Spleen (tissue), 11 donors: ENCODE data around the gene TMEM150C. TPM values are rescaled to one million over a fixed set of nuclear protein-coding genes. Genes with fewer than 3 reads are reported as not detected.

Experiments used
- DNase-seq: peaks from one replicate; pipeline ENCODE4 v3.0.0-alpha.2; 2020
- H3K27ac ChIP-seq, 8 donors: fragments of 200-600 bp; sonication (generic) in 7 of 8; 1 replicate in 4 of 8; 2 replicates in 4 of 8; pipeline versions ENCODE4 v1.5.0 to v1.8.0; 2016 to 2021; ENCODE audit warnings: inconsistent platforms in 4 of 8, mild to moderate bottlenecking in 4 of 8, moderate library complexity in 1 of 8
- H3K27me3 ChIP-seq, 7 donors: fragments of 200-600 bp; sonication (generic) in 6 of 7; replicated peaks in 1 of 7; 1 replicate in 4 of 7; 2 replicates in 3 of 7; pipeline versions ENCODE4 v1.5.0 to v1.8.0; 2016 to 2021; ENCODE audit warnings: inconsistent platforms in 3 of 7, mild to moderate bottlenecking in 1 of 7
- H3K36me3 ChIP-seq, 6 donors: fragments of 200-600 bp; sonication (generic) in 5 of 6; 1 replicate in 4 of 6; 2 replicates in 2 of 6; pipeline versions ENCODE4 v1.5.0 to v1.8.0; 2016 to 2021; ENCODE audit warnings: inconsistent platforms in 2 of 6
- H3K4me1 ChIP-seq, 6 donors: fragments of 200-600 bp; sonication (generic) in 5 of 6; 1 replicate in 3 of 6; 2 replicates in 3 of 6; pipeline versions ENCODE4 v1.5.0 to v1.8.0; 2016 to 2021; ENCODE audit warnings: inconsistent platforms in 3 of 6
- H3K4me3 ChIP-seq, 8 donors: fragments of 200-600 bp; sonication (generic) in 7 of 8; 1 replicate in 4 of 8; 2 replicates in 4 of 8; pipeline versions ENCODE4 v1.5.0 to v1.8.0; 2016 to 2021; ENCODE audit warnings: inconsistent platforms in 4 of 8, mild to moderate bottlenecking in 4 of 8, moderate library complexity in 2 of 8
- H3K9me3 ChIP-seq, 8 donors: fragments of 200-600 bp; sonication (generic) in 7 of 8; 1 replicate in 4 of 8; 2 replicates in 4 of 8; pipeline versions ENCODE4 v1.5.0 to v1.8.0; 2016 to 2021; ENCODE audit warnings: inconsistent platforms in 4 of 8
- POLR2A ChIP-seq, 3 donors: fragments of 450-650 bp; IDR thresholded peaks; one replicate each; pipeline ENCODE4 v1.5.1; 2017; ENCODE audit warnings: antibody characterized with exemption in 3 of 3, mild to moderate bottlenecking in 1 of 3
- POLR2AphosphoS5 ChIP-seq, 3 donors: sonication (generic); formaldehyde crosslinking; IDR thresholded peaks; one replicate each; pipeline ENCODE4 v1.5.1; 2017; ENCODE audit warnings: antibody characterized with exemption in 3 of 3
- WGBS, 5 donors: extraction: QIAGEN DNeasy Blood & Tissue Kit in 3 of 5; methylation state at CpG; one replicate each; pipeline versions ENCODE4 v1.1.5 to v1.1.7; 2013 to 2018; 5-methylcytosine and 5-hydroxymethylcytosine counted together
- intact Hi-C: fragments of 100-400 bp; cut with DNase I; formaldehyde crosslinking; loops from one replicate; pipeline ENCODE4 v1.15.0; 2023; ENCODE audit warnings: low total_unique reads
- polyA plus RNA-seq, 3 donors: library from polyadenylated mRNA; stranded (reverse); fragments of 200-250 nt; gene quantifications; one replicate each; pipeline ENCODE4 v1.2.1, GENCODE V29; 2013
- total RNA-seq, 7 donors: library from RNA; depleted of rRNA in 3 of 7; stranded (reverse); fragments of >200 nt in 3 of 7; fragmentation: NEBNext Ultra II Directional in 4 of 7; extraction: Animal tissue kit (Norgen Biotek cat#: 25700) in 4 of 7; gene quantifications; one replicate each; pipeline versions ENCODE4 v1.1.0 to v1.2.1, GENCODE V29; 2016 to 2021
- TF ChIP-seq, protein P1 (sequence below), 11 experiments: fragments of 200-600 bp in 7 of 11; fragments of 450-650 bp in 4 of 11; sonication (generic) in 4 of 11; IDR thresholded peaks in 8 of 11; conservative IDR thresholded peaks in 3 of 11; 1 replicate in 7 of 11; 2 replicates in 4 of 11; pipeline versions ENCODE4 v1.4.0 to v1.8.0; 2016 to 2021; ENCODE audit warnings: antibody characterized with exemption in 11 of 11, inconsistent platforms in 4 of 11, mild to moderate bottlenecking in 1 of 11
- donor health status: healthy with polysubstance abuse.
- donor health status: DM: no; HTN: no; CAD: no; lungs with moderate emphysema.
- donor health status: DM: no; HTN: no; CAD: no.
- donor health status: Bipolar disorder and iron deficiency.
- donor health status: healthy.
- donor health status: DM: no; HTN: no; CAD: no.
- donor health status: DM: yes; HTN: yes; CAD: no.

Gene TMEM150C
- total and polyA plus RNA-seq, 10 donors, result 3.6 to 26.0 (median 9.4) TPM

DNA sequence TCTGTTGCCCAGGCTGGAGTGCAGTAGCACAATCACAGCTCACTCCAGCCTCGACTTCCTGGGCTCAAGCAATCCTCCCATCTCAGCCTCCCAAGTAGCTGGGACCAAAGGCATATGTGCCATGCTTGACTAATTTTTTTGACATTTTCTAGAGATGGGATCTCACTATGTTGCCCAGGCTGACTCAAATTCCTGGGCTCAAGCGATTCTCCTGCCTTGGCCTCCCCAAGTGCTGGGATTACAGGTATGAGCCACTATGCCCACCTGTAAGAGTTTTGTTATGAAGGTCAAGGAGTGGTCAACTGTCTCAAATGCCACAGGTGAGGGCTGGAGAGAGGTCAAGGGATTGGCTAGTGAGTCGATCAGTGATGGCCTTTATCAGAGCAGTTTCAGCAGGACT, 32.5 kb downstream of the TMEM150C start:
- WGBS, 5 donors, result 84 to 92% (median 87%) methylated on average over 3 of the region's 3 CpGs
- intact Hi-C loops, result no loop called here
- no peak for TF ChIP-seq POLR2AphosphoS5 (IDR thresholded peaks at IDR 0.05)
- no peak for TF ChIP-seq POLR2A (IDR thresholded peaks at IDR 0.05)
- TF ChIP-seq, protein P1, sequence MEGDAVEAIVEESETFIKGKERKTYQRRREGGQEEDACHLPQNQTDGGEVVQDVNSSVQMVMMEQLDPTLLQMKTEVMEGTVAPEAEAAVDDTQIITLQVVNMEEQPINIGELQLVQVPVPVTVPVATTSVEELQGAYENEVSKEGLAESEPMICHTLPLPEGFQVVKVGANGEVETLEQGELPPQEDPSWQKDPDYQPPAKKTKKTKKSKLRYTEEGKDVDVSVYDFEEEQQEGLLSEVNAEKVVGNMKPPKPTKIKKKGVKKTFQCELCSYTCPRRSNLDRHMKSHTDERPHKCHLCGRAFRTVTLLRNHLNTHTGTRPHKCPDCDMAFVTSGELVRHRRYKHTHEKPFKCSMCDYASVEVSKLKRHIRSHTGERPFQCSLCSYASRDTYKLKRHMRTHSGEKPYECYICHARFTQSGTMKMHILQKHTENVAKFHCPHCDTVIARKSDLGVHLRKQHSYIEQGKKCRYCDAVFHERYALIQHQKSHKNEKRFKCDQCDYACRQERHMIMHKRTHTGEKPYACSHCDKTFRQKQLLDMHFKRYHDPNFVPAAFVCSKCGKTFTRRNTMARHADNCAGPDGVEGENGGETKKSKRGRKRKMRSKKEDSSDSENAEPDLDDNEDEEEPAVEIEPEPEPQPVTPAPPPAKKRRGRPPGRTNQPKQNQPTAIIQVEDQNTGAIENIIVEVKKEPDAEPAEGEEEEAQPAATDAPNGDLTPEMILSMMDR (IDR thresholded peaks at IDR 0.05 in 8 of 11, conservative IDR thresholded peaks at IDR 0.05 in 3 of 11), result no peak
- peaks cover 0 to 5% (median 0%) of the 10 kb centered on the region in 7 donors for H3K27me3 ChIP-seq
- H3K4me3 ChIP-seq, result no peak overlapping the region
- H3K9me3 ChIP-seq, result no peaks in the 10 kb centered on the region
- H3K27ac ChIP-seq, result no peak overlapping the region
- H3K36me3 ChIP-seq, result no peaks in the 10 kb centered on the region
- no peak for DNase-seq
- no peaks in the 10 kb centered on the region for H3K4me1 ChIP-seq

DNA sequence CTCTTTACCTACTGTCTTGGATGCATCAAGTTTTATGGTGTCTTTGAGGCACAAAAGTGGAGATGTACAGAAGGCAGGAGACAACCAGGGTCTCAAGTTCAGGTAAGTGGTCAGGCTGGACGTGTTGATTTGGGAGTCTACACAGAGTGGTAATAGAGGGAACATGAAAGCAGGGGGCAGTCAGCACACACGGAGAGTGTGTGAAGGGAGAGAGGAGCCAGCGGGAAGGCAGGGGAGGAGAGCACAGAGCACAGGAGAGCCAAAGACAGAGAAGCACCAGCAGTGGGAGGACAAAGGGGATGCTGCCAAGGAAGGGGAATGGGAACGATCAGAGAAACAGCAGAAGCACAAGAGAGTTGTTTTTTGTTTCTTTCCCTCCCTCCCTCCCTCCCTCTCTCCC, 32.9 kb downstream of the TMEM150C start:
- H3K27me3 ChIP-seq, result peaks cover 0 to 5% (median 0%) of the 10 kb centered on the region in 7 donors
- no peaks in the 10 kb centered on the region for H3K4me1 ChIP-seq
- no peak overlapping the region for H3K27ac ChIP-seq
- no peaks in the 10 kb centered on the region for H3K36me3 ChIP-seq
- TF ChIP-seq, protein P1 (IDR thresholded peaks at IDR 0.05 in 8 of 11, conservative IDR thresholded peaks at IDR 0.05 in 3 of 11), result no peak
- TF ChIP-seq POLR2AphosphoS5 (IDR thresholded peaks at IDR 0.05) (no peak), POLR2A (IDR thresholded peaks at IDR 0.05) (no peak)
- intact Hi-C loops, result no loop called here
- no peaks in the 10 kb centered on the region for H3K9me3 ChIP-seq
- no peak for DNase-seq
- 59 to 81% (median 71%) methylated on average over 4 of the region's 4 CpGs for WGBS, 5 donors
- H3K4me3 ChIP-seq, result no peak overlapping the region

DNA sequence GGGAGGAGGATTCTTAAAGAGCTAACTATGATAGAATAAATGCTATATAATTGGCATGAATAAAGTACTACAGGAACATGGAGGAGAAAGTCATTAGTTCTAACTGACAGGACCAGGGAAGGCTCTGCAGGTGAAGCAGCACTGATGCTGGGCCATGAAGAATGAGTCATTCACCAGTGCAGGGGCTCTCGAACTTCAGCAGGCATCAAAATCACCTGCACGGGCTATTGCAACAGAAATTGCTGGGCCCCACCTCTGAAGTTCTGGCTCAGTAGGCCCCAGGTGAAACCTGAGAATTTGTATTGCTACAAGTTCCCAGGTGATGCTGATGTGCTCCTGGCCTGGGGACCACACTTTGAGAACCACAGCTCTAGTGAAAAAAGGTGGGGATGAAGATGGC, 33.7 kb downstream of the TMEM150C start:
- DNase-seq, result no peak
- no peaks in the 10 kb centered on the region for H3K36me3 ChIP-seq
- peaks cover 0 to 5% (median 0%) of the 10 kb centered on the region in 7 donors for H3K27me3 ChIP-seq
- H3K4me1 ChIP-seq, result no peaks in the 10 kb centered on the region
- TF ChIP-seq, protein P1 (IDR thresholded peaks at IDR 0.05 in 8 of 11, conservative IDR thresholded peaks at IDR 0.05 in 3 of 11), result no peak
- TF ChIP-seq POLR2A (IDR thresholded peaks at IDR 0.05), result no peak
- TF ChIP-seq POLR2AphosphoS5 (IDR thresholded peaks at IDR 0.05), result no peak
- no peak overlapping the region for H3K27ac ChIP-seq
- intact Hi-C loops, result no loop called here
- H3K4me3 ChIP-seq, result no peak overlapping the region
- no peaks in the 10 kb centered on the region for H3K9me3 ChIP-seq
- WGBS, 5 donors, result 87 to 96% (median 92%) methylated on average over 2 of the region's 2 CpGs

DNA sequence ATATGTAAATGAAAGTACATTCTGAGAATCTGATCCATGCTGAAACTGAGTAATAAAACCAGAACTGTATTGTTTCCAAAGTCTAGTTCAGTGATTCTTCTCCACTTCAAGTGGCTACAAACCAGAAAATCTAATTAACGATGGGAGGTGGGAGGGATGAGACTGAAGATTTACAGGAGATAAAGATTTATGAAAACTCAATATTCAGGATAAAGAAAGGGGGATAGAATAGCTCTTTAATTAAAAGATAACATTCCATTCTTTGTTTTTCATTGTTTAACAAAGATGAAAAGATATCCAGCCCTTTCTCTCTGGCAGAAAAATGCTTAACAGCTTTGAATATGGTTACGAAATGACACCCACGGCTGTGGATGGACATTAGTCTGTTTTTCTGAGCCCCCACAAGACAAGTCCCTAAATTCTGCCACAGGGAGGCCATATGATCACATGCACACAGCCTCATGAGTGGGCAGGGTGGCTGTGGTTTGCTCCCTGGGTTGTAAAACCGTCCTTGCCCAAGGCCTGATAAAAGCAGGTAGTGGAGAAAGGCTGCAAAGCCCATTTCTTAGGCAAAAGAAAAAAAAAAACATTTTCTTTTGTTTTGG, 36.4 kb downstream of the TMEM150C start:
- intact Hi-C loops, result no loop called here
- no peaks in the 10 kb centered on the region for H3K4me1 ChIP-seq
- no peak overlapping the region for H3K27ac ChIP-seq
- WGBS, 5 donors, result 59 to 85% (median 68%) methylated on average over 4 of the region's 4 CpGs
- no peak overlapping the region for H3K4me3 ChIP-seq
- H3K9me3 ChIP-seq, result no peaks in the 10 kb centered on the region
- TF ChIP-seq, protein P1 (IDR thresholded peaks at IDR 0.05 in 8 of 11, conservative IDR thresholded peaks at IDR 0.05 in 3 of 11), result no peak
- TF ChIP-seq POLR2AphosphoS5 (IDR thresholded peaks at IDR 0.05) (no peak), POLR2A (IDR thresholded peaks at IDR 0.05) (no peak)
- no peak for DNase-seq
- H3K27me3 ChIP-seq, result no peaks in the 10 kb centered on the region
- H3K36me3 ChIP-seq, result no peaks in the 10 kb centered on the region
